B cell (primary cell): Measurements from ENCODE around the gene ARFGAP1. TPM values are rescaled to one million over a fixed set of nuclear protein-coding genes. Genes with fewer than 3 reads are reported as not detected.

Experiments
- ATAC-seq: fragments of 200-7000 bp; cut with Tn5 transposase; one replicate; pipeline ENCODE4 v1.10.0; 2021; ENCODE audit warnings: low read depth, mild to moderate bottlenecking, moderate number of reproducible peaks, moderate library complexity
- CTCF ChIA-PET: fragments of 350-600 bp; sonication (Branson Sonifier 250); formaldehyde crosslinking; loops from one replicate; lab custom pipeline; 2021; ENCODE audit warnings: antibody characterized with exemption, inconsistent platforms; lab: Charles Lee
- POLR2A ChIA-PET: fragments of 350-600 bp; sonication (Branson Sonifier 250); formaldehyde crosslinking; loops from one replicate; lab custom pipeline; 2021; ENCODE audit warnings: antibody characterized with exemption; lab: Charles Lee
- DNase-seq: peaks from one replicate; pipeline ENCODE4 v3.0.0; 2013
- H2AFZ ChIP-seq: 2 replicates; pipeline ENCODE4 v1.6.1; 2012; ENCODE audit warnings: mild to moderate bottlenecking, low read depth, low read length; ENCODE audit not compliant: insufficient read depth, poor library complexity, severe bottlenecking
- H3K27ac ChIP-seq, 2 donors: 1 replicate in 1 of 2; 2 replicates in 1 of 2; pipeline ENCODE4 v1.5.1; 2012 to 2013; ENCODE audit warnings: low read length in 2 of 2, mild to moderate bottlenecking in 2 of 2, moderate library complexity in 1 of 2
- H3K27me3 ChIP-seq, 4 experiments: fragments of 200-600 bp in 1 of 4; sonication (generic) in 1 of 4; replicated peaks in 1 of 4; 1 replicate in 2 of 4; 2 replicates in 2 of 4; pipeline versions ENCODE4 v1.6.1 to v1.7.0; 2013 to 2016; ENCODE audit warnings: low read length in 3 of 4, mild to moderate bottlenecking in 2 of 4, mixed read lengths in 1 of 4, moderate library complexity in 1 of 4; ENCODE audit not compliant: insufficient read depth in 4 of 4, control insufficient read depth in 3 of 4; ENCODE audit errors: control extremely low read depth in 1 of 4
- H3K36me3 ChIP-seq, 2 experiments: replicated peaks in 1 of 2; 1 replicate in 1 of 2; 2 replicates in 1 of 2; pipeline versions ENCODE4 v1.6.1 to v1.7.1; 2013; ENCODE audit warnings: low read length in 1 of 2; ENCODE audit not compliant: insufficient read depth in 2 of 2, control insufficient read depth in 1 of 2; ENCODE audit errors: control extremely low read depth in 1 of 2, extremely low read depth in 1 of 2
- H3K4me1 ChIP-seq, 2 donors: fragments of 200-600 bp in 1 of 2; sonication (generic) in 1 of 2; 1 replicate in 1 of 2; 2 replicates in 1 of 2; pipeline versions ENCODE4 v1.5.1 to v1.6.1; 2013 to 2017; ENCODE audit warnings: low read length in 2 of 2; ENCODE audit not compliant: control insufficient read depth in 2 of 2, insufficient read depth in 2 of 2
- H3K4me2 ChIP-seq: replicated peaks from 2 replicates; pipeline ENCODE3; 2012; ENCODE audit warnings: mild to moderate bottlenecking, low read depth, low read length; ENCODE audit not compliant: poor library complexity, severe bottlenecking
- H3K4me3 ChIP-seq, 5 experiments: fragments of 200-600 bp in 1 of 5; sonication (generic) in 1 of 5; 1 replicate in 3 of 5; 2 replicates in 2 of 5; pipeline versions ENCODE4 v1.5.1 to v1.7.0; 2011 to 2016; ENCODE audit warnings: low read length in 4 of 5, mild to moderate bottlenecking in 4 of 5, low read depth in 2 of 5, control low read depth in 1 of 5, moderate library complexity in 1 of 5; ENCODE audit not compliant: insufficient read depth in 1 of 5; ENCODE audit errors: control extremely low read depth in 1 of 5, extremely low read depth in 1 of 5
- H3K79me2 ChIP-seq: fragments of 200-600 bp; sonication (generic); one replicate; pipeline ENCODE4 v1.6.0; 2016; ENCODE audit warnings: low read length; ENCODE audit not compliant: control insufficient read depth, insufficient read depth
- H3K9ac ChIP-seq: fragments of 200-600 bp; sonication (generic); 2 replicates; pipeline ENCODE4 v1.6.1; 2017; ENCODE audit warnings: mild to moderate bottlenecking, low read length, moderate library complexity
- H3K9me3 ChIP-seq, 3 donors: one replicate each; pipeline versions ENCODE4 v1.6.1 to v1.7.1; 2013; ENCODE audit warnings: low read length in 2 of 3; ENCODE audit not compliant: control insufficient read depth in 2 of 3, insufficient read depth in 1 of 3; ENCODE audit errors: control extremely low read depth in 1 of 3
- H4K20me1 ChIP-seq: 2 replicates; pipeline ENCODE4 v1.6.0; 2012; ENCODE audit warnings: mild to moderate bottlenecking, low read length; ENCODE audit not compliant: insufficient read depth, control insufficient read depth, poor library complexity, severe bottlenecking
- H3K27ac Mint-ChIP-seq: one replicate; pipeline ENCODE4 v1.8.0; 2021; ENCODE audit warnings: mixed read lengths
- H3K27me3 Mint-ChIP-seq: one replicate; pipeline ENCODE4 v1.8.0; 2021; ENCODE audit warnings: mixed read lengths
- H3K4me1 Mint-ChIP-seq: one replicate; pipeline ENCODE4 v1.8.0; 2021; ENCODE audit warnings: mixed read lengths
- H3K4me3 Mint-ChIP-seq: one replicate; pipeline ENCODE4 v1.8.0; 2021; ENCODE audit warnings: mixed read lengths
- H3K9me3 Mint-ChIP-seq: one replicate; pipeline ENCODE4 v1.8.0; 2022; ENCODE audit warnings: mixed read lengths; ENCODE audit not compliant: insufficient read depth
- EZH2 ChIP-seq: IDR thresholded peaks from 2 replicates; pipeline ENCODE4 v1.6.1; 2012; ENCODE audit warnings: borderline replicate concordance, low read depth, mild to moderate bottlenecking, moderate library complexity, low read length; ENCODE audit not compliant: insufficient read depth, poor library complexity, severe bottlenecking
- WGBS: methylation state at CpG from one replicate; pipeline ENCODE4 v1.1.5; 2013; ENCODE audit warnings: missing lambda C conversion rate; ENCODE audit not compliant: insufficient coverage; 5-methylcytosine and 5-hydroxymethylcytosine counted together
- intact Hi-C: fragments of 100-400 bp; cut with micrococcal nuclease; formaldehyde crosslinking; loops from one replicate; pipeline ENCODE4 v1.10.0; 2022
- polyA plus RNA-seq: library from polyadenylated mRNA; depleted of rRNA; stranded (reverse); fragments of >200 nt; gene quantifications from 2 replicates; pipeline ENCODE4 v1.2.3, GENCODE V29; 2012
- total RNA-seq, 2 donors: library from RNA; stranded (reverse); fragments of 120-200 nt in 1 of 2; gene quantifications; 1 replicate in 1 of 2; 2 replicates in 1 of 2; pipeline versions ENCODE4 v1.2.3 to v1.2.4, GENCODE V29; 2013 to 2022
- TF ChIP-seq, protein P1 (sequence below): fragments of 200-600 bp; IDR thresholded peaks from one replicate; pipeline ENCODE4 v1.8.0; 2022; ENCODE audit warnings: antibody characterized with exemption, mild to moderate bottlenecking

The ARFGAP1 gene
- total and polyA plus RNA-seq, 2 donors (not counting 1 experiment from before 2014, with no cell fraction given): 83.2 to 99.4 TPM

DNA sequence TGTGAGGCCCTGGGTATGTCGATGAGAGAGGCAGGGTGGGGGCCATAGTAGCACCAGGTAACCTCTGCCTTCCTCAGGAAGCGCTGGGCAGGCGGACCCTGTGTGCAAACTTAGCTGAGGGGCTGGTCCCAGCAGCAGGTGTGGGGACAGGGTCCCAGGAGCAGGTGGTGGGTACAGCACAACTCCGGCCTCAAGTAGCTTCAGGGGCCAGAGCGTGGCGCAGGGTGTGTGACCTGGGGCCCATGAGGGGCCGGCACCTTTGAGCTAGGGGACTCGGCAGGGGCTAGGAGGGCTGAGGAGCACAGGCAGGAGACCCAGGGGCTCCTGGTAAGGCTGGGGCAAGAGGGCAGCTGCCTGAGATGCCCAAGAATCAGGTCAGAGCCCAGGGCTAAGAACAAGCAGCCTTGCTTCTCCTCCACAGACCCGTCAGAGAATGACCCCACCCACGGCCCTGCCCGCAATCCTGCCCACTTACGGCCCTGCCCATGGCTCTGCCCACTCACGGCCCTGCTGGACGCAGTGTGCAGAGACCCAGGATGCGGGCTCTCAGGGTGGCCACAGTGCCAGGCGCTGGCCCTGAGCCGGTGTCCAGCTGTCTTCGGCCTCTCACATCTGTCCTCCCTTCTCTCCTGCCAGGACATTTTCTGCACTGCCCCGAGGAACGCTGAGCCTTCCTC is 57.6 kb downstream of the ARFGAP1 start:
- Histone ChIP-seq H3K36me3 (no peaks in the 10 kb centered on the region), H3K9me3 (peaks cover 0 to 64% (median 10%) of the 10 kb centered on the region in 3 donors), H3K79me2 (no peaks in the 10 kb centered on the region), H3K27me3 (peaks cover 0 to 2% (median 0%) of the 10 kb centered on the region in 4 experiments), H3K4me2 (no peak overlapping the region), H4K20me1 (no peaks in the 10 kb centered on the region), H3K4me1 (peaks cover 10 to 16% of the 10 kb centered on the region in 2 donors), H3K27ac (no peak overlapping the region), H3K4me3 (no peak overlapping the region), H3K9ac (no peak overlapping the region), H2AFZ (no peak overlapping the region)
- H3K4me1 Mint-ChIP-seq: peaks cover 5% of the 10 kb centered on the region
- ChIA-PET POLR2A (no interaction called here), CTCF (no interaction called here)
- H3K27ac Mint-ChIP-seq: no peak overlapping the region
- DNase-seq (no peak), ATAC-seq (no peak)
- TF ChIP-seq, protein P1, sequence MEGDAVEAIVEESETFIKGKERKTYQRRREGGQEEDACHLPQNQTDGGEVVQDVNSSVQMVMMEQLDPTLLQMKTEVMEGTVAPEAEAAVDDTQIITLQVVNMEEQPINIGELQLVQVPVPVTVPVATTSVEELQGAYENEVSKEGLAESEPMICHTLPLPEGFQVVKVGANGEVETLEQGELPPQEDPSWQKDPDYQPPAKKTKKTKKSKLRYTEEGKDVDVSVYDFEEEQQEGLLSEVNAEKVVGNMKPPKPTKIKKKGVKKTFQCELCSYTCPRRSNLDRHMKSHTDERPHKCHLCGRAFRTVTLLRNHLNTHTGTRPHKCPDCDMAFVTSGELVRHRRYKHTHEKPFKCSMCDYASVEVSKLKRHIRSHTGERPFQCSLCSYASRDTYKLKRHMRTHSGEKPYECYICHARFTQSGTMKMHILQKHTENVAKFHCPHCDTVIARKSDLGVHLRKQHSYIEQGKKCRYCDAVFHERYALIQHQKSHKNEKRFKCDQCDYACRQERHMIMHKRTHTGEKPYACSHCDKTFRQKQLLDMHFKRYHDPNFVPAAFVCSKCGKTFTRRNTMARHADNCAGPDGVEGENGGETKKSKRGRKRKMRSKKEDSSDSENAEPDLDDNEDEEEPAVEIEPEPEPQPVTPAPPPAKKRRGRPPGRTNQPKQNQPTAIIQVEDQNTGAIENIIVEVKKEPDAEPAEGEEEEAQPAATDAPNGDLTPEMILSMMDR: no peak
- TF ChIP-seq EZH2: no peak
- H3K9me3 Mint-ChIP-seq: peaks cover 8% of the 10 kb centered on the region
- H3K4me3 Mint-ChIP-seq: no peak overlapping the region
- 89% methylated on average over 19 of the region's 20 CpGs for WGBS
- intact Hi-C loops: no loop called here
- H3K27me3 Mint-ChIP-seq: peaks cover 7% of the 10 kb centered on the region

GRCh38 chr20:63330940-63331339 is 58.3 kb downstream of the ARFGAP1 start:
- H3K4me3 Mint-ChIP-seq: no peak overlapping the region
- Histone ChIP-seq H3K4me3 (no peak overlapping the region), H3K9ac (no peak overlapping the region), H2AFZ (no peak overlapping the region), H3K4me2 (no peak overlapping the region), H3K79me2 (no peaks in the 10 kb centered on the region), H4K20me1 (no peaks in the 10 kb centered on the region), H3K36me3 (no peaks in the 10 kb centered on the region), H3K9me3 (peaks cover 0 to 65% (median 10%) of the 10 kb centered on the region in 3 donors), H3K4me1 (peaks cover 9 to 11% of the 10 kb centered on the region in 2 donors), H3K27ac (no peak overlapping the region), H3K27me3 (peaks cover 0 to 2% (median 0%) of the 10 kb centered on the region in 4 experiments)
- intact Hi-C loops: no loop called here
- WGBS: 80% methylated on average over 13 of the region's 13 CpGs
- CTCF ChIA-PET: no interaction called here
- no peak for DNase-seq
- no peak for ATAC-seq
- no peak overlapping the region for H3K27ac Mint-ChIP-seq
- H3K9me3 Mint-ChIP-seq: peaks cover 8% of the 10 kb centered on the region
- H3K4me1 Mint-ChIP-seq: peaks cover 5% of the 10 kb centered on the region
- TF ChIP-seq EZH2: no peak
- TF ChIP-seq, protein P1: no peak
- H3K27me3 Mint-ChIP-seq: peaks cover 12% of the 10 kb centered on the region
- POLR2A ChIA-PET: no interaction called here
